ENCODE results near the gene H2AZ1.
"Not testable (repeated sequence)": the region's sequence is repeated elsewhere in the genome, so short reads cannot be mapped to it uniquely, and the experiment has no call there.

H2AZ1 gene
- 89.2 to 143 (median 109) reads per million in 4 experiments for total RNA-seq

- DNase-seq: peak; percentile 99
Observed at GRCh38 chr4:99949999-99950912, at the start of gene H2AZ1. Gene H2AZ1, minus strand, starts transcription at chr4:99950275. Its CDS starts 105 bp downstream, at chr4:99950170.

GRCh38 chr4:99998062-99998867 is 48.2 kb upstream of the H2AZ1 start:
- no peak for DNase-seq

GRCh38 chr4:99991741-99992140 is 41.7 kb upstream of the H2AZ1 start:
- no peak for DNase-seq

GRCh38 chr4:99987681-99988080 is 37.6 kb upstream of the H2AZ1 start:
- no peak for DNase-seq

- no peak for DNase-seq
Observed at GRCh38 chr4:99986792-99987191, 36.7 kb upstream of the H2AZ1 start.

- no peak for DNase-seq
Observed at GRCh38 chr4:99983289-99983943, 33.3 kb upstream of the H2AZ1 start.

- DNase-seq: no peak
Observed at GRCh38 chr4:99979872-99980271, 29.8 kb upstream of the H2AZ1 start.

- no peak for DNase-seq
Observed at GRCh38 chr4:99971453-99972111, 21.5 kb upstream of the H2AZ1 start.

GRCh38 chr4:99968330-99968729 is 18.3 kb upstream of the H2AZ1 start:
- no peak for DNase-seq

GRCh38 chr4:99966692-99967091 is 16.6 kb upstream of the H2AZ1 start:
- DNase-seq: no peak

- no peak for DNase-seq
Observed at GRCh38 chr4:99965674-99966350, 15.7 kb upstream of the H2AZ1 start.

GRCh38 chr4:99965173-99965572 is 15.1 kb upstream of the H2AZ1 start:
- DNase-seq: no peak

GRCh38 chr4:99961711-99962110 is 11.6 kb upstream of the H2AZ1 start:
- DNase-seq: no peak

- DNase-seq: no peak
Observed at GRCh38 chr4:99960648-99961047, 10.6 kb upstream of the H2AZ1 start.

GRCh38 chr4:99958207-99958606 is 8.1 kb upstream of the H2AZ1 start:
- not testable (repeated sequence) for DNase-seq

- no peak for DNase-seq
Observed at GRCh38 chr4:99950913-99951254, 809 bp upstream of the H2AZ1 start.

- DNase-seq: peak; percentile 85
Observed at GRCh38 chr4:99949034-99949998, 759 bp downstream of the H2AZ1 start.

- DNase-seq: no peak
Observed at GRCh38 chr4:99947608-99948007, 2.5 kb downstream of the H2AZ1 start.

- no peak for DNase-seq
Observed at GRCh38 chr4:99947190-99947578, 2.9 kb downstream of the H2AZ1 start.

GRCh38 chr4:99946356-99947189 is 3.5 kb downstream of the H2AZ1 start, which contains the start of gene DNAJB14:
Gene DNAJB14, minus strand, starts transcription at chr4:99946618. Its CDS starts 47 bp downstream, at chr4:99946571.
- DNase-seq: peak; percentile 60
